Stimulated activated CD4-positive, alpha-beta T cell treated with anti-CD3 and anti-CD28 coated beads, Interleukin-1b, Interleukin-23, amount 100 ng/mL, for 1 hour (primary cell): Measurements from ENCODE around the gene ASAP2.
"Not testable (repeated sequence)": the region's sequence is repeated elsewhere in the genome, so short reads cannot be mapped to it uniquely, and the experiment has no call there.

Source experiments
- DNase-seq, 2 donors: peaks; one replicate each; pipeline ENCODE4 v3.0.0-alpha.2; 2020; ENCODE audit warnings: low read depth in 2 of 2

Gene ASAP2

GRCh38 chr2:9251154-9252001 is 44.8 kb downstream of the ASAP2 start:
- no peak for DNase-seq

- DNase-seq, result no peak
These were observed 45.4 kb downstream of the ASAP2 start for GRCh38 chr2:9252002-9252357.

GRCh38 chr2:9255416-9255815 is 48.8 kb downstream of the ASAP2 start:
- DNase-seq, result no peak

- no peak for DNase-seq
These were observed 49.5 kb downstream of the ASAP2 start for GRCh38 chr2:9256147-9256546.

- DNase-seq, result no peak
These were observed 50.0 kb downstream of the ASAP2 start for GRCh38 chr2:9256570-9257043.

- no peak for DNase-seq
These were observed 51.9 kb downstream of the ASAP2 start for GRCh38 chr2:9258501-9258900.

GRCh38 chr2:9258953-9259399 is 52.4 kb downstream of the ASAP2 start:
- no peak for DNase-seq

GRCh38 chr2:9260464-9260918 is 53.9 kb downstream of the ASAP2 start:
- no peak for DNase-seq

GRCh38 chr2:9261231-9261883 is 54.7 kb downstream of the ASAP2 start:
- DNase-seq, result no peak

GRCh38 chr2:9262671-9263171 is 56.1 kb downstream of the ASAP2 start:
- no peak for DNase-seq

- no peak for DNase-seq
These were observed 56.8 kb downstream of the ASAP2 start for GRCh38 chr2:9263428-9263827.

- DNase-seq, result no peak
These were observed 57.7 kb downstream of the ASAP2 start for GRCh38 chr2:9264301-9264700.

GRCh38 chr2:9266711-9267110 is 60.1 kb downstream of the ASAP2 start:
- no peak for DNase-seq

GRCh38 chr2:9267286-9267685 is 60.7 kb downstream of the ASAP2 start:
- not testable (repeated sequence) for DNase-seq

GRCh38 chr2:9268301-9269080 is 61.9 kb downstream of the ASAP2 start:
- DNase-seq, result no peak

- no peak for DNase-seq
These were observed 62.7 kb downstream of the ASAP2 start for GRCh38 chr2:9269295-9269694.

GRCh38 chr2:9269695-9270360 is 63.2 kb downstream of the ASAP2 start:
- no peak for DNase-seq

- no peak for DNase-seq
These were observed 64.5 kb downstream of the ASAP2 start for GRCh38 chr2:9271091-9271490.

GRCh38 chr2:9271691-9272090 is 65.1 kb downstream of the ASAP2 start:
- no peak for DNase-seq

- no peak for DNase-seq
These were observed 67.0 kb downstream of the ASAP2 start for GRCh38 chr2:9273486-9274130.
